ENCODE results near the gene DZIP3. TPM values are rescaled to one million over a fixed set of nuclear protein-coding genes. Genes with fewer than 3 reads are reported as not detected.
"Not testable (repeated sequence)": the region's sequence is repeated elsewhere in the genome, so short reads cannot be mapped to it uniquely, and the experiment has no call there.

The DZIP3 gene
- total and polyA plus RNA-seq, 7 donors, result 2.5 to 20.8 (median 7.6) TPM

- intact Hi-C loops (cut with DNase I), result no loop called here
- Histone ChIP-seq H3K27me3 (ENCODE audit: insufficient read depth in 3 of 3, low read length in 2 of 3) (no peaks in the 10 kb centered on the region), H3K9me3 (no peaks in the 10 kb centered on the region), H3K36me3 (ENCODE audit: insufficient read depth in 1 of 2, low read depth in 1 of 2) (peaks cover 0 to 32% of the 10 kb centered on the region in 2 donors), H3K4me3 (no peak overlapping the region), H3K4me1 (no peaks in the 10 kb centered on the region), H3K27ac (no peak overlapping the region)
- DNase-seq (no peak), ATAC-seq (no peak)
- WGBS, 3 donors, result 79 to 90% (median 89%) methylated on average over 4 of the region's 4 CpGs
- TF ChIP-seq CTCF (IDR thresholded peaks at IDR 0.05), result no peak
Observed at GRCh38 chr3:108608750-108609149, 19.2 kb downstream of the DZIP3 start.

- intact Hi-C loops (cut with DNase I), result no loop called here
Observed at GRCh38 chr3:108610651-108611050, 21.1 kb downstream of the DZIP3 start.

GRCh38 chr3:108616090-108616489 lies 26.6 kb downstream of the DZIP3 start:
- H3K27ac ChIP-seq; H3K27me3 ChIP-seq (ENCODE audit: insufficient read depth in 3 of 3, low read length in 2 of 3); DNase-seq; intact Hi-C loops (cut with DNase I); H3K4me1 ChIP-seq; ATAC-seq; H3K4me3 ChIP-seq; H3K9me3 ChIP-seq: not testable (repeated sequence)
- 97 to 99% (median 97%) methylated on average over 8 of the region's 8 CpGs for WGBS, 3 donors
- H3K36me3 ChIP-seq (ENCODE audit: insufficient read depth in 1 of 2, low read depth in 1 of 2), result peaks cover 0 to 38% of the 10 kb centered on the region in 2 donors

More at GRCh38 chr3:108610651-108611050, 21.1 kb downstream of the DZIP3 start:
- no peak for TF ChIP-seq CTCF (IDR thresholded peaks at IDR 0.05)
- Histone ChIP-seq H3K4me3 (no peak overlapping the region), H3K4me1 (no peaks in the 10 kb centered on the region), H3K27me3 (ENCODE audit: insufficient read depth in 3 of 3, low read length in 2 of 3) (no peaks in the 10 kb centered on the region), H3K36me3 (ENCODE audit: insufficient read depth in 1 of 2, low read depth in 1 of 2) (peaks cover 0 to 33% of the 10 kb centered on the region in 2 donors), H3K9me3 (no peaks in the 10 kb centered on the region), H3K27ac (no peak overlapping the region)
- WGBS, 3 donors, result 96 to 99% (median 98%) methylated on average over 1 of the region's 1 CpG
- DNase-seq (no peak), ATAC-seq (no peak)

GRCh38 chr3:108620250-108620649 lies 30.7 kb downstream of the DZIP3 start:
- intact Hi-C loops (cut with DNase I), result no loop called here
- H3K36me3 ChIP-seq (ENCODE audit: insufficient read depth in 1 of 2, low read depth in 1 of 2), result peaks cover 0 to 16% of the 10 kb centered on the region in 2 donors
- no peak overlapping the region for H3K4me3 ChIP-seq
- ATAC-seq (no peak), DNase-seq (no peak)
- H3K4me1 ChIP-seq, result no peaks in the 10 kb centered on the region
- TF ChIP-seq CTCF (IDR thresholded peaks at IDR 0.05), result no peak
- no peaks in the 10 kb centered on the region for H3K9me3 ChIP-seq
- H3K27me3 ChIP-seq (ENCODE audit: insufficient read depth in 3 of 3, low read length in 2 of 3), result no peaks in the 10 kb centered on the region
- H3K27ac ChIP-seq, result no peak overlapping the region
- WGBS, 3 donors, result 91 to 100% (median 97%) methylated on average over 1 of the region's 1 CpG

GRCh38 chr3:108623504-108623903 lies 34.0 kb downstream of the DZIP3 start:
- DNase-seq, result no peak
- intact Hi-C loops (cut with DNase I), result no loop called here
- peaks cover 0 to 19% of the 10 kb centered on the region in 2 donors for H3K36me3 ChIP-seq (ENCODE audit: insufficient read depth in 1 of 2, low read depth in 1 of 2)
- 69 to 86% (median 75%) methylated on average over 3 of the region's 3 CpGs for WGBS, 3 donors
- no peak overlapping the region for H3K4me3 ChIP-seq
- no peak overlapping the region for H3K27ac ChIP-seq
- no peak for ATAC-seq
- H3K9me3 ChIP-seq, result no peaks in the 10 kb centered on the region
- no peak for TF ChIP-seq CTCF (IDR thresholded peaks at IDR 0.05)
- no peaks in the 10 kb centered on the region for H3K27me3 ChIP-seq (ENCODE audit: insufficient read depth in 3 of 3, low read length in 2 of 3)
- no peaks in the 10 kb centered on the region for H3K4me1 ChIP-seq
